Transverse colon (tissue), 4 donors: ENCODE measurements around the gene AOC3.

ENCODE experiments used
- CTCF ChIP-seq, 5 experiments: fragments of 200-600 bp in 3 of 5; fragments of 450-650 bp in 2 of 5; sonication (generic) in 3 of 5; IDR thresholded peaks; 1 replicate in 2 of 5; 2 replicates in 3 of 5; pipeline ENCODE4 v1.5.1; 2016 to 2017; ENCODE audit warnings: antibody characterized with exemption in 5 of 5, inconsistent platforms in 3 of 5, mild to moderate bottlenecking in 2 of 5, moderate library complexity in 1 of 5
- POLR2A ChIP-seq: fragments of 450-650 bp; IDR thresholded peaks from one replicate; pipeline ENCODE4 v1.6.1; 2016; ENCODE audit warnings: antibody characterized with exemption, mild to moderate bottlenecking, moderate library complexity
- POLR2AphosphoS5 ChIP-seq, 3 donors: sonication (generic); formaldehyde crosslinking; IDR thresholded peaks; one replicate each; pipeline ENCODE4 v1.6.1; 2016; ENCODE audit warnings: antibody characterized with exemption in 3 of 3

GRCh38 chr17:42821176-42821575 lies 29.8 kb upstream of the AOC3 start:
- TF ChIP-seq CTCF (IDR thresholded peaks at IDR 0.05) (no peak), POLR2A (no peak), POLR2AphosphoS5 (IDR thresholded peaks at IDR 0.05) (no peak)
